Panc1 (cell line): ENCODE results near the gene TBC1D25.

Experiments used
- REST ChIP-seq, 2 experiments: IDR thresholded peaks; 2 replicates each; pipeline ENCODE4 v1.6.1; 2011 to 2012; ENCODE audit warnings: low read depth in 2 of 2, control low read depth in 1 of 2, low read length in 1 of 2, mild to moderate bottlenecking in 1 of 2, moderate library complexity in 1 of 2; ENCODE audit not compliant: insufficient read depth in 1 of 2
- TF ChIP-seq, protein P1 (sequence below): fragments of 450-650 bp; IDR thresholded peaks from 2 replicates; pipeline ENCODE4 v1.5.1; 2017; ENCODE audit warnings: mild to moderate bottlenecking

DNA sequence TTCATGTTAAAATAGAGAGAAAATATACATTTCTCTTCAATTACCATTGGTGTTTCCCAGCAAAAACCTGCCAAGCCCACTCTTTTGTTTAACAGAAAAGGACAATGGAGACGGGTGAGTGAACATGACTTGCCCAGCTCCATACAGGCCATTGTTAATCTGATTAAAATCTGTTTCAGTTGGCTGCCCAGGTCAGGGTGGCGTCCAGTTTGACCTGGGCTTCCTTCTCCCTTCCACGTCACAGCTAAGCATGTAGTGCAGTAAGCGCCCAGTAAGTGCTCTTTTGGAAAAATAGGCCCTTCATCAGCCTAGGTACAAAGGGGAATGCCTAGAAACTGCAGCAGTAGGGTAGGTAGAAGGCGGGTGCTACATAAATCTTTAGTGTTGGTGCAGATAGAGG lies 32.3 kb upstream of the TBC1D25 start:
- TF ChIP-seq, protein P1, sequence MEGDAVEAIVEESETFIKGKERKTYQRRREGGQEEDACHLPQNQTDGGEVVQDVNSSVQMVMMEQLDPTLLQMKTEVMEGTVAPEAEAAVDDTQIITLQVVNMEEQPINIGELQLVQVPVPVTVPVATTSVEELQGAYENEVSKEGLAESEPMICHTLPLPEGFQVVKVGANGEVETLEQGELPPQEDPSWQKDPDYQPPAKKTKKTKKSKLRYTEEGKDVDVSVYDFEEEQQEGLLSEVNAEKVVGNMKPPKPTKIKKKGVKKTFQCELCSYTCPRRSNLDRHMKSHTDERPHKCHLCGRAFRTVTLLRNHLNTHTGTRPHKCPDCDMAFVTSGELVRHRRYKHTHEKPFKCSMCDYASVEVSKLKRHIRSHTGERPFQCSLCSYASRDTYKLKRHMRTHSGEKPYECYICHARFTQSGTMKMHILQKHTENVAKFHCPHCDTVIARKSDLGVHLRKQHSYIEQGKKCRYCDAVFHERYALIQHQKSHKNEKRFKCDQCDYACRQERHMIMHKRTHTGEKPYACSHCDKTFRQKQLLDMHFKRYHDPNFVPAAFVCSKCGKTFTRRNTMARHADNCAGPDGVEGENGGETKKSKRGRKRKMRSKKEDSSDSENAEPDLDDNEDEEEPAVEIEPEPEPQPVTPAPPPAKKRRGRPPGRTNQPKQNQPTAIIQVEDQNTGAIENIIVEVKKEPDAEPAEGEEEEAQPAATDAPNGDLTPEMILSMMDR = no peak
- TF ChIP-seq REST (IDR thresholded peaks at IDR 0.05; ENCODE audit: insufficient read depth in 1 of 2, low read depth in 2 of 2, low read length in 1 of 2) = no peak
